Epithelial cell of proximal tubule (primary cell): ENCODE measurements around the gene FGF7. TPM values are rescaled to one million over a fixed set of nuclear protein-coding genes. Genes with fewer than 3 reads are reported as not detected.

Experiments used
- DNase-seq: peaks from one replicate; pipeline ENCODE4 v3.0.0-alpha.2; 2011; ENCODE audit warnings: low read depth
- H3K4me3 ChIP-seq: 2 replicates; pipeline ENCODE4 v1.5.1; 2011; ENCODE audit warnings: low read depth, mild to moderate bottlenecking, low read length
- total RNA-seq: library from RNA; depleted of rRNA; stranded (reverse); fragments of >200 nt; gene quantifications from 2 replicates; pipeline ENCODE4 v1.2.3, GENCODE V29; 2015
- TF ChIP-seq, protein P1 (sequence below): conservative IDR thresholded peaks from 2 replicates; pipeline ENCODE4 v1.5.1; 2012; ENCODE audit warnings: low read depth, mild to moderate bottlenecking, low read length

The FGF7 gene
- total RNA-seq, 1 donor from 2014 or later = not detected

DNA sequence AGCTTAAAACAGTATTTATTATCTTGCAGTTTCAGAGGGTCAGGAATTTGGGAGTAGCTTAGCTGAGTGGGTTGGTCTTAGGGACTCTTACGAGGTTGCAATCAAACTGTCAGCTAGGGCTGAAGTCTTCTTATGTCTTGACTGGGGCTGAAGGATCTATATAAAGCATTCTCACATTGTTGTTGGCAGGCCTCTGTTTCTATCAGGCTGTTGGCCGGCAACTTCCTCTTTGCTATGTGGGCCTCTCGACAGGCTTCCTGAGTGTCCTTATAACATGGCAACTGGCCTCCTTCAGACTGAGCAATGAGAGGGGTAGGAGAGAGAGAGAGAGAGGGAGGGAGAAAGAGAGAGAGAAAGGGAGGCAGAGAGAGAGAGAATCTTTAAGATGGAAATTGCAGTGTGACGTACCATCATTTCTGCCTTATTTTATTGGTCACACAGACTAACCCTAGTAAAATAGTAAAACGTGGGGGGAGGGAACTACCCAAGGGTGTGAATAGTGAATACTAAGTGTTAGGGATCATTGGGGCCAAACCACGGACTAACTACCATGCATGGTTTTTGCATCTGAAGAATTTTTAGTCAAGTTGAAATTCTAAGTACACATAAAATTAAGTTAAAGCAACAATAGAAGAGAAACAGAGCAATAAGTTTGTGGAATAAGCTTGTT, 16.1 kb downstream of the FGF7 start:
- TF ChIP-seq, protein P1, sequence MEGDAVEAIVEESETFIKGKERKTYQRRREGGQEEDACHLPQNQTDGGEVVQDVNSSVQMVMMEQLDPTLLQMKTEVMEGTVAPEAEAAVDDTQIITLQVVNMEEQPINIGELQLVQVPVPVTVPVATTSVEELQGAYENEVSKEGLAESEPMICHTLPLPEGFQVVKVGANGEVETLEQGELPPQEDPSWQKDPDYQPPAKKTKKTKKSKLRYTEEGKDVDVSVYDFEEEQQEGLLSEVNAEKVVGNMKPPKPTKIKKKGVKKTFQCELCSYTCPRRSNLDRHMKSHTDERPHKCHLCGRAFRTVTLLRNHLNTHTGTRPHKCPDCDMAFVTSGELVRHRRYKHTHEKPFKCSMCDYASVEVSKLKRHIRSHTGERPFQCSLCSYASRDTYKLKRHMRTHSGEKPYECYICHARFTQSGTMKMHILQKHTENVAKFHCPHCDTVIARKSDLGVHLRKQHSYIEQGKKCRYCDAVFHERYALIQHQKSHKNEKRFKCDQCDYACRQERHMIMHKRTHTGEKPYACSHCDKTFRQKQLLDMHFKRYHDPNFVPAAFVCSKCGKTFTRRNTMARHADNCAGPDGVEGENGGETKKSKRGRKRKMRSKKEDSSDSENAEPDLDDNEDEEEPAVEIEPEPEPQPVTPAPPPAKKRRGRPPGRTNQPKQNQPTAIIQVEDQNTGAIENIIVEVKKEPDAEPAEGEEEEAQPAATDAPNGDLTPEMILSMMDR = no peak
- no peak for DNase-seq
- no peak overlapping the region for H3K4me3 ChIP-seq

DNA sequence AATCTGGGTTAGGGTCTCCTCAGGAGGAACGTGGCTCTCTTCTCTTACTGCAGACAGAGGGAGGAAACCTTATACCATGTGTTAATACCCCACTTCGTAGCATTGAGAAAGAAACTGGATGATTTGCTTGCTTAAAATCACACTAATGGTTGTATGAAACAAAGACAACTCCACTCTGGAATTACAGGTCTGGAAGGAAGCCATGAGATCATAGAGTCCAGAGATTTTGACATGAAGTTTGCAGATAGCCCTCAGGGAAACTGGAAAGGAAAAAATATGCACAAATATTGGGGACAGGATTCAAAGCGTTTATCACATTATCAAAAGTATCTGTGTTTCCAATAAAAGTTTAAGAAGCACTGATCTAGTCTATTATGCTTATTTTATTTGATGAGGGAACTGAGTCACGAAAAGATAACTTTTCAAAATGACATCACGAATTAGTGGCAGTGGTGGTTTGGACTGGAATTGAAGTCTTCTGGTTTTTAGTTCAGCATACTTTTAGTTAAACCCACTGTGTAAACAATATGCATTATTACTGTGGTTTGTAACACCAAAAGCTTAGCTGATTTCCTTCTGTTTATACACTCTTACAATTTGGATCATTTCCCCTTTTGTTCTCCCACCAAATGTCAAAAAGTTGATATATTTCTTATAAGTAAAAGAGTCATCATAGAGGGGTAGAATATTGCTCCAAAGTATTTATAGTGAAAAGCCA, 16.8 kb downstream of the FGF7 start:
- DNase-seq = no peak

DNA sequence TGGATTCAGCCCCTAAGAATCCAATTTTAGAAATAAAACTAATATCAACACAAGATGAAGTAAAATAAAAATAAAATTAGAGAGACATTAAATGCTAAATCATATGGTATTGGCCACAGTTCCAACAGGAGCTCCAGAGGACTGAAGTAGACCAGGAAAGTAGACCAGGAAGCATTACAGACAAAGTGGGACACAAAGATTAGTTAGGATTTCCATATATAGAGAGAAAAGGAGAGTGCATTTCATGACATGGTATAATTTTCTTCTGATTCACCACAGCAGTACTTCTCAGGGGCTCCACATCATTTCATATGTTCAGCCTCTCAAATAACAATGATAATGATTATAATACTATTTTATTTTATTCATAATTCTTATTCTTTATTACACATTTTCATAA, 18.3 kb downstream of the FGF7 start:
- DNase-seq = no peak
- TF ChIP-seq, protein P1 = no peak

More for the DNA sequence above, 16.8 kb downstream of the FGF7 start:
- TF ChIP-seq, protein P1 = no peak
- no peak overlapping the region for H3K4me3 ChIP-seq

DNA sequence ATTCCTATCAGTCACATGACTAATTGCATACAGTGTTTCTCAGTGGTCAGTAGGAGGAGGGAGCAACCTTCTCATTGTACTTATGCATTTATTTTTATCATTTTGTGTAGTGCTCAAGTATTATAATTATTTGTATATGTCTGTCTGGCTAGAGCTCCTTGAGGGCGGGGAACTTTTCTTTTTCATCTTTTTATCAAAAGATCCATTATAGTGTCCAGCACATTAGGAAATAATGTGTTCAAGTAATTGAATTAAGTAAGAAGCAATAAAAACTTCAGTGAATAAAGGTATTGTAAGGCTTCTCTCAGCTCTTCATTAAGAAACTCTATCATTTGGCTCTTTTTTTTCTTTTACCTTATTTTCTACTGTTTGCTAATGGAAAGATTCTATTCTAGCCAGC, 18.8 kb downstream of the FGF7 start:
- no peak overlapping the region for H3K4me3 ChIP-seq
- TF ChIP-seq, protein P1 = no peak
- DNase-seq = no peak

More for the DNA sequence above, 18.3 kb downstream of the FGF7 start:
- H3K4me3 ChIP-seq = no peak overlapping the region

DNA sequence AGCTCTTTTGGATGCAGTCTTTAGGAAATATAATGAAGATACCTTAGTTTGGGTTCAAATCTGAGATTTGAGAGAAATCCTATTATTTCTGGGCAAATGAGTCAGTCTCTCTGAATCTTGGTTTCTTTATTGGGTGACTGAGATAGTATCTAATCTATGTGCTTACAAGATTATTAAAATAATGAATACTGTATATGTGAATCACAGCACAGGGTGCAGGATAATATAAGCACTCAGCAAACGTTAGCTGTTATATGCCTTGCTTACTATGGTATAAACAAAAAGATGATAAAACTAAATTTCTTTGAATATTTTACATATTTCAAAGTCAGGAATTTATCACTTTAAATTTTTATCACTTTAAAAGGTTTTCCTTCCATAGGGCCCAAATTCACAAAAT, 29.6 kb downstream of the FGF7 start:
- H3K4me3 ChIP-seq = no peak overlapping the region
- TF ChIP-seq, protein P1 = no peak
- no peak for DNase-seq

DNA sequence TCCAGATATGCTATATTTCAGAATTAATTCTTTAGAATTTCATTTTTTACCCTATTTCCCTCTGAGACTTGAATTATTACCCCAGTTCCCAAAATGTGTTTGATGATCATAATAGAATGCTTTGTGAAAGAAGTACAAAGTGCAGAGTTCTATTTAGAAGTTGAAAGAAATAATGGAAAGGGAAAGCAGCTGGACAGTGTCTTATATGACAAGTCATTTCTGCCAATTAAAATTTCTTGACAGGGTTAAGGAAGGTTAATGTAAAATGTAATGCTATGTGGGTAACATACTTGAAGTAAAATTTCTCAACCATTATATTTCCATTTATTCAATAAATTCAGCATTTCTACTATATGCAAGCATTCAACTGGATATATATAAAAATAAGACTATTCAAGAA, 33.1 kb downstream of the FGF7 start:
- TF ChIP-seq, protein P1 = no peak
- no peak for DNase-seq
- H3K4me3 ChIP-seq = no peak overlapping the region

DNA sequence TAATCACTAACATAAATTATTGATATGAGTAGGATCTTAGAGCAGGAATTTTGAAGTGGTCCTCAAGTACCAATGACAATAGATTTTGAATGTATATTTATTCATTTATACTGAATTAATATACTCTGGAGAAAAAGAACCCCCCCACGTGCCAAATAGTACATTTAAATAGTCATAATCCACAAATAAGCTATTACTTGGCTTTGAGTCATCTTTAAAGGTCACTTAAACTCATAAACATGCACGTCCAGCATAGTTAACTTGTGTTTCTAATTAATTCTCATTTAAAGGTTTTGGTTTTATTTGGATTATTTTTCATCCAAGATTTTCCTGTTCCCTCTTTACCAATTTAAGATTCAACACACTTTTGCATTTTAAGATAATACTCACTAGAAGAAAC, 35.1 kb downstream of the FGF7 start:
- no peak for DNase-seq
- no peak overlapping the region for H3K4me3 ChIP-seq
- TF ChIP-seq, protein P1 = no peak
